HepG2 (cell line): ENCODE data around the gene ANKLE1. TPM values are rescaled to one million over a fixed set of nuclear protein-coding genes. Genes with fewer than 3 reads are reported as not detected.
A peak's percentile ranks its signal among the peaks of the same experiment; 100 is the strongest.

ENCODE experiments used
- CREB1 ChIP-seq, 2 experiments: fragments of 450-650 bp in 1 of 2; IDR thresholded peaks; 2 replicates each; pipeline ENCODE4 v1.6.1; 2016 to 2017; ENCODE audit warnings: control low read depth in 1 of 2, mild to moderate bottlenecking in 1 of 2, missing compliant biosample characterization in 1 of 2, missing genetic modification characterization in 1 of 2
- FIP1L1 ChIP-seq: fragments of 200-400 bp; formaldehyde crosslinking; IDR thresholded peaks from 2 replicates; pipeline ENCODE4 v1.6.1; 2018; ENCODE audit warnings: low read depth, mild to moderate bottlenecking, low read length, moderate library complexity, borderline replicate concordance; ENCODE audit not compliant: insufficient read depth
- FOXP4 ChIP-seq: sonication (generic); formaldehyde crosslinking; IDR thresholded peaks from 2 replicates; pipeline ENCODE4 v1.4.0; 2020; ENCODE audit warnings: missing genetic modification reagents
- HNRNPH1 ChIP-seq: fragments of 200-400 bp; formaldehyde crosslinking; optimal IDR thresholded peaks from 2 replicates; pipeline ENCODE3; 2017; ENCODE audit warnings: mild to moderate bottlenecking, low read depth, low read length
- REXO4 ChIP-seq: sonication (generic); formaldehyde crosslinking; IDR thresholded peaks from 2 replicates; pipeline ENCODE4 v1.8.0; 2022; ENCODE audit warnings: missing genetic modification reagents, mild to moderate bottlenecking, borderline replicate concordance
- RFX5 ChIP-seq: IDR thresholded peaks from 2 replicates; pipeline ENCODE4 v1.6.1; 2011; ENCODE audit warnings: low read depth, low read length, improper control_type of control experiment
- RORA ChIP-seq: sonication (generic); formaldehyde crosslinking; IDR thresholded peaks from 2 replicates; pipeline ENCODE4 v1.5.0; 2020; ENCODE audit warnings: mild to moderate bottlenecking, missing genetic modification reagents, moderate library complexity
- THAP11 ChIP-seq: IDR thresholded peaks from 2 replicates; pipeline ENCODE4 v1.6.1; 2016; ENCODE audit warnings: missing biosample characterization, missing genetic modification reagents
- TRIM22 ChIP-seq: fragments of 450-650 bp; IDR thresholded peaks from 2 replicates; pipeline ENCODE4 v1.6.1; 2017
- USF2 ChIP-seq, 2 experiments: sonication (generic) in 1 of 2; formaldehyde crosslinking in 1 of 2; IDR thresholded peaks; 2 replicates each; pipeline versions ENCODE4 v1.5.1 to v1.6.1; 2011 to 2020; ENCODE audit warnings: borderline replicate concordance in 1 of 2, low read depth in 1 of 2, low read length in 1 of 2, mild to moderate bottlenecking in 1 of 2, missing genetic modification reagents in 1 of 2, moderate library complexity in 1 of 2
- ZBED4 ChIP-seq: sonication (generic); formaldehyde crosslinking; IDR thresholded peaks from 2 replicates; pipeline ENCODE4 v1.4.0; 2020; ENCODE audit warnings: missing genetic modification reagents, borderline replicate concordance
- ZNF3 ChIP-seq: IDR thresholded peaks from 2 replicates; pipeline ENCODE4 v1.7.0; 2017; ENCODE audit warnings: inconsistent platforms
- ZNF335 ChIP-seq: sonication (generic); formaldehyde crosslinking; IDR thresholded peaks from 2 replicates; pipeline ENCODE4 v1.4.0; 2020; ENCODE audit warnings: missing genetic modification reagents
- ZNF563 ChIP-seq: sonication (generic); formaldehyde crosslinking; IDR thresholded peaks from 2 replicates; pipeline ENCODE4 v1.8.0; 2022; ENCODE audit warnings: mild to moderate bottlenecking, moderate library complexity, missing genetic modification reagents
- ZNF629 ChIP-seq: sonication (generic); formaldehyde crosslinking; conservative IDR thresholded peaks from 2 replicates; pipeline ENCODE4 v1.5.0; 2020; ENCODE audit warnings: missing genetic modification reagents
- ZNF7 ChIP-seq: IDR thresholded peaks from 2 replicates; pipeline ENCODE4 v1.6.1; 2016; ENCODE audit warnings: missing biosample characterization, missing genetic modification reagents
- polyA plus RNA-seq, 8 experiments: library from polyadenylated mRNA; depleted of rRNA in 3 of 8; stranded (reverse) in 7 of 8; unstranded in 1 of 8; fragments of >200 nt; fragmentation: Illumina TruSeq in 4 of 8; extraction: Trizol in 4 of 8; gene quantifications; 2 replicates each; pipeline versions ENCODE4 v1.2.1 to v1.2.3, GENCODE V29; 2011 to 2016; ENCODE audit warnings: low read depth in 4 of 8, missing spikeins in 1 of 8, mixed read lengths in 1 of 8; ENCODE audit not compliant: insufficient read depth in 1 of 8
- total RNA-seq, 5 experiments: library from RNA; depleted of rRNA; stranded (reverse); fragments of >200 nt; fragmentation: Illumina TruSeq; extraction: Trizol; gene quantifications; 2 replicates each; pipeline ENCODE4 v1.2.3, GENCODE V29; 2016; ENCODE audit warnings: low read depth in 1 of 5

The ANKLE1 gene
- total and polyA plus RNA-seq, 2 of the 13 experiments (the other 11 are each of a cell fraction or from before 2014, with no cell fraction given) = 0.69 to 1.5 TPM

GRCh38 chr19:17305517-17306284, 24.0 kb downstream of the ANKLE1 start, which contains the start of gene MRPL34 (continued):
- TF ChIP-seq FOXP4 (CRISPR knock-in tag) (no peak), USF2 (IDR thresholded peaks at IDR 0.05; ENCODE audit: low read depth, low read length) (0 out of 2 replicates have a peak, but pooled peaks have one; percentile 15), USF2 (CRISPR knock-in tag; IDR thresholded peaks at IDR 0.05; ENCODE audit: borderline replicate concordance) (no peak; the same call in 1 of the 2 replicates), RORA (CRISPR knock-in tag) (no peak), TRIM22 (no peak), ZNF3 (CRISPR knock-in tag) (no peak), ZNF563 (CRISPR knock-in tag) (no peak), ZBED4 (peak; percentile 89; the same call in 1 of the 2 replicates), ZNF7 (CRISPR knock-in tag) (no peak), REXO4 (no peak), THAP11 (CRISPR knock-in tag) (peak; percentile 98), FIP1L1 (no peak), ZNF629 (CRISPR knock-in tag) (no peak), RFX5 (0 out of 2 replicates have a peak, but pooled peaks have one; percentile 23), CREB1 (IDR thresholded peaks at IDR 0.05) (peak; percentile 51; the same call in 1 of the 2 replicates), CREB1 (CRISPR knock-in tag; IDR thresholded peaks at IDR 0.05) (peak; percentile 63), ZNF335 (peak; percentile 86), HNRNPH1 (no peak)
